ENCODE data around the gene LDB3.
"Not testable (repeated sequence)": the region's sequence is repeated elsewhere in the genome, so short reads cannot be mapped to it uniquely, and the experiment has no call there.

Gene LDB3

DNA sequence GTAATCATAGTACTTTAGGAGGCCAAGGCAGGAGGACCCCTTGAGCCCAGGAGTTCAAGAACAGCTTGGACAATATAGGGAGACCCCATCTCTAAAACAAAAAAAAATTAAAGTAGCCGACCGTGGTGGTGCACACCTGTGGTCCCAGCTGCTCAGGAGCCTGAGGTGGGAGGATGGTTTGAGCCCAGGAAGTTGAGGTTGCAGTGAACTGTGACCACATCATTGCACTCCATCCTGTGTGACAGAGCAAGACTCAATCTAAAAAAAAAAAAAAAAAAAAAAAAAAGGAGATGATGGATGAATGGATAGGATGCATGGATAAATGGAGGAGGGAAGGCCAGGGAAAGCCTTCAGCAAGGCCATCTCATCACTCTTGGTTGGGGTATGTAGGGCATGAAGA, 54.7 kb downstream of the LDB3 start:
- H3K4me1 ChIP-seq (ENCODE audit: control insufficient read depth, insufficient read depth, low read length) = no peaks in the 10 kb centered on the region
- no peak overlapping the region for H3K9ac ChIP-seq (ENCODE audit: low read length)
- H3K9me3 ChIP-seq (ENCODE audit: control insufficient read depth, low read length) = no peaks in the 10 kb centered on the region
- no peaks in the 10 kb centered on the region for H3K36me3 ChIP-seq (ENCODE audit: control insufficient read depth, insufficient read depth, low read length)
- no peak overlapping the region for H3K4me3 ChIP-seq (ENCODE audit: low read length)
- H3K27me3 ChIP-seq (ENCODE audit: control insufficient read depth, insufficient read depth, low read length) = no peaks in the 10 kb centered on the region

GRCh38 chr10:86724445-86724844, 56.1 kb downstream of the LDB3 start:
- Histone ChIP-seq H3K4me3 (ENCODE audit: low read length) (no peak overlapping the region), H3K9me3 (ENCODE audit: control insufficient read depth, low read length) (no peaks in the 10 kb centered on the region), H3K4me1 (ENCODE audit: control insufficient read depth, insufficient read depth, low read length) (no peaks in the 10 kb centered on the region), H3K36me3 (ENCODE audit: control insufficient read depth, insufficient read depth, low read length) (no peaks in the 10 kb centered on the region), H3K9ac (ENCODE audit: low read length) (no peak overlapping the region), H3K27me3 (ENCODE audit: control insufficient read depth, insufficient read depth, low read length) (no peaks in the 10 kb centered on the region)

DNA sequence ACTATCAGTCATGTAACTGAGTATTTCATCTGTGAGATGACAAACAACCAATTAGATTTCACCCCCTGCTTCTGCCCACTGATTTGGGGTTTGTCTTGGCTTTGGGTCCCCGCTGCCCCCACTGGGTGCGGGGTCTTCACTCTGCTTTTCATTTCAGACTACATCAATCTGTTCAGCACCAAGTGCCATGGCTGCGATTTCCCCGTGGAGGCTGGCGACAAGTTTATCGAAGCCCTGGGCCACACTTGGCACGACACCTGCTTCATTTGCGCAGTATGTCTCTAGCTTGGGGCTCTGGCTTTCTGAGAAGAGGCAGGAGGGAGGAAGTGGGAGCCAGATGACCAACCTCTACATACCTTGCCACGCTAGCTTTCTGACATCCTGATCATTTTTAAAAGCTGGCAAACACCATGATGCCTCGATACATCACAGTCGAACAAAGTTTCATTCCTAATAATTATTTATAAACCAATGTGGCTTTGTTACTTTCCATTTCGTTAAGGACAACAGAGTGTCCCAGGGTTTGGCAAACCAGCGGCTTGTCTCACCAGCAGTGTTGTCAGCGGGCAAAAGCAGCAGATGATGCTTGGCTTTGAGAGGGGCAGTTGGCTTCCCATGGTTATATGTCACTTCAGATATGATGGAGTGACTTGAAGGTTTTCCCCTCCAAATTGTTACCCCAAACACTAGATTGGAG, 57.8 kb downstream of the LDB3 start:
- Histone ChIP-seq H3K9ac (ENCODE audit: low read length) (no peak overlapping the region), H3K4me3 (ENCODE audit: low read length) (no peak overlapping the region), H3K27me3 (ENCODE audit: control insufficient read depth, insufficient read depth, low read length) (no peaks in the 10 kb centered on the region), H3K36me3 (ENCODE audit: control insufficient read depth, insufficient read depth, low read length) (no peaks in the 10 kb centered on the region), H3K9me3 (ENCODE audit: control insufficient read depth, low read length) (no peaks in the 10 kb centered on the region), H3K4me1 (ENCODE audit: control insufficient read depth, insufficient read depth, low read length) (no peaks in the 10 kb centered on the region)

DNA sequence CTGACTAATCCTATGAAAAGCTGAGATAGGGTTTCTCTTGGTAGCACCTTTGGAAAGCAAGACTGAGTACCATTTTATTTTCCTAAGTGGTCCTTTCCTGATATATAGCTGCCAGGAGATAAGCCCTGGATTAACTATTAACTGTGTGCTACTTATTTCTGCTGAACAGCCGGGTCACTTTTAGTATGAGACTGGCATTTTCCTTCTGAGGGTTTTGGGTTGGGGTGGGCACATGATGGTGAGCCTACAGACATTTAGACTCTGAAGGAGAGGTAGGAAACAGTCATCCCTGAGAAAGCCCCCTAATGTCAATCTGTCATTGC, 58.3 kb downstream of the LDB3 start:
- Histone ChIP-seq H3K4me1 (ENCODE audit: control insufficient read depth, insufficient read depth, low read length) (no peaks in the 10 kb centered on the region), H3K9me3 (ENCODE audit: control insufficient read depth, low read length) (no peaks in the 10 kb centered on the region), H3K36me3 (ENCODE audit: control insufficient read depth, insufficient read depth, low read length) (no peaks in the 10 kb centered on the region), H3K9ac (ENCODE audit: low read length) (no peak overlapping the region), H3K4me3 (ENCODE audit: low read length) (no peak overlapping the region), H3K27me3 (ENCODE audit: control insufficient read depth, insufficient read depth, low read length) (no peaks in the 10 kb centered on the region)

DNA sequence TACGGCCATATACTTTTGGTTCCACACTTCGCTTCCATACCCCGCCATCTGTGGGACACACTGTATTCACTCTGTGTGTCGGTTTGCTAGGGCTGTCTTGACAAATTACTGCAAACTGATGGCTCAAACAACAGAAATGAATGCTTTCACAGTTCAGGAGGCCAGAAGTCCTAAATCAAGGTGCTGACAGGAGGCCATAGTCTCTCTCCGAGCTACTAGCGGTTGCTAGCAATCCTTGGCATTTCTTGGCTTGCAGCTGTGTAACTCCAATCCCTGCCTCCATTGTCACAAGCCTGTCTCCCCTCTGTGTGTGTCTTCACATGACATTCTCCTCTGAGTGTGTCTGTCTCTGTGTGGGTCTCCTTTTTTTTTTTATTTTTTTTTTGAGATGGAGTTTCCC, 59.2 kb downstream of the LDB3 start:
- Histone ChIP-seq H3K27me3 (ENCODE audit: control insufficient read depth, insufficient read depth, low read length) (no peaks in the 10 kb centered on the region), H3K9me3 (ENCODE audit: control insufficient read depth, low read length) (no peaks in the 10 kb centered on the region), H3K9ac (ENCODE audit: low read length) (no peak overlapping the region), H3K4me3 (ENCODE audit: low read length) (no peak overlapping the region), H3K4me1 (ENCODE audit: control insufficient read depth, insufficient read depth, low read length) (no peaks in the 10 kb centered on the region), H3K36me3 (ENCODE audit: control insufficient read depth, insufficient read depth, low read length) (no peaks in the 10 kb centered on the region)

GRCh38 chr10:86728056-86728455, 59.7 kb downstream of the LDB3 start:
- no peaks in the 10 kb centered on the region for H3K9me3 ChIP-seq (ENCODE audit: control insufficient read depth, low read length)
- H3K4me3 ChIP-seq (ENCODE audit: low read length) = no peak overlapping the region
- H3K4me1 ChIP-seq (ENCODE audit: control insufficient read depth, insufficient read depth, low read length) = no peaks in the 10 kb centered on the region
- no peaks in the 10 kb centered on the region for H3K27me3 ChIP-seq (ENCODE audit: control insufficient read depth, insufficient read depth, low read length)
- H3K36me3 ChIP-seq (ENCODE audit: control insufficient read depth, insufficient read depth, low read length) = no peaks in the 10 kb centered on the region
- H3K9ac ChIP-seq (ENCODE audit: low read length) = no peak overlapping the region

DNA sequence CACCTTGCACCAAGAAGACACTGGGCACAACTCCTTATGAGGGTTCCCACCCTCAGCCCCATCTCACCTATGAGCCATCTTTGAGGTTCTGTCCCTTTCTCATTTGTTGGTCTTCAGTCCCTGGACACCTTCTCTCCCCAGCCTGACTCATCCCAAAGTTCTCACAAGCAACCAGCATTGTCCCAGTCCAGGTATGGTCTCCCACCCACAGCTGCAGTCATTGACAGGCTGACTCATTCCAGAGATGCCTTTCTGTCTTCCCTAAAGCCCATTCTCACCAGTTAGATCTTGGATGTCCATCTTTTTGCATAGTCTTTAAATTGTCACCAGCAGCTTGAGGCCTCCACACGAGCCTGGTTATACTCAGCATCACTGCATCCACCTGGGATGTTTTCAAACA, 61.4 kb downstream of the LDB3 start:
- Histone ChIP-seq H3K9ac (ENCODE audit: low read length) (no peak overlapping the region), H3K4me1 (ENCODE audit: control insufficient read depth, insufficient read depth, low read length) (no peaks in the 10 kb centered on the region), H3K27me3 (ENCODE audit: control insufficient read depth, insufficient read depth, low read length) (no peaks in the 10 kb centered on the region), H3K9me3 (ENCODE audit: control insufficient read depth, low read length) (no peaks in the 10 kb centered on the region), H3K36me3 (ENCODE audit: control insufficient read depth, insufficient read depth, low read length) (no peaks in the 10 kb centered on the region), H3K4me3 (ENCODE audit: low read length) (no peak overlapping the region)

DNA sequence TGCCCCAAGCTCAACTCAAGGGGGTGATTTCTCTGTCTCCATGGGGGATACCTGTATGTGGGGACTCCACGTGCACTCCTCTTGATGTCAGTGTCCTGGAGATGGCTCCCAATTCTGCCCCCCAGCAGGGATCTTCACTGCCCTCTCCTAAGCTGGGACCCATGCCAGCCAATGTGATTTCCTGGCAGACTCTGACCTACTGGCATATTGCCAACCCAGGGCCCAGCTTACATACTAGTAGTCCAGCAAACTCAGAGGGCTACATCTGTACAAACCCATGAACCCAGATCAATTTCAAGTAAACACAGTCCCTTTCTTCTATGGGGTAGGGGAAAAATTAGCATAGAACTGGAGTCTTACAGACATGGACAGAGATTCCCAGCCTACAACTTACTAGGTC, 61.9 kb downstream of the LDB3 start:
- Histone ChIP-seq H3K4me1 (ENCODE audit: control insufficient read depth, insufficient read depth, low read length) (no peaks in the 10 kb centered on the region), H3K4me3 (ENCODE audit: low read length) (no peak overlapping the region), H3K9me3 (ENCODE audit: control insufficient read depth, low read length) (no peaks in the 10 kb centered on the region), H3K9ac (ENCODE audit: low read length) (no peak overlapping the region), H3K36me3 (ENCODE audit: control insufficient read depth, insufficient read depth, low read length) (no peaks in the 10 kb centered on the region), H3K27me3 (ENCODE audit: control insufficient read depth, insufficient read depth, low read length) (no peaks in the 10 kb centered on the region)

GRCh38 chr10:86732771-86733170, 64.5 kb downstream of the LDB3 start:
- H3K4me1 ChIP-seq (ENCODE audit: control insufficient read depth, insufficient read depth, low read length) = no peaks in the 10 kb centered on the region
- no peaks in the 10 kb centered on the region for H3K9me3 ChIP-seq (ENCODE audit: control insufficient read depth, low read length)
- H3K27me3 ChIP-seq (ENCODE audit: control insufficient read depth, insufficient read depth, low read length) = no peaks in the 10 kb centered on the region
- no peaks in the 10 kb centered on the region for H3K36me3 ChIP-seq (ENCODE audit: control insufficient read depth, insufficient read depth, low read length)
- no peak overlapping the region for H3K4me3 ChIP-seq (ENCODE audit: low read length)
- no peak overlapping the region for H3K9ac ChIP-seq (ENCODE audit: low read length)

DNA sequence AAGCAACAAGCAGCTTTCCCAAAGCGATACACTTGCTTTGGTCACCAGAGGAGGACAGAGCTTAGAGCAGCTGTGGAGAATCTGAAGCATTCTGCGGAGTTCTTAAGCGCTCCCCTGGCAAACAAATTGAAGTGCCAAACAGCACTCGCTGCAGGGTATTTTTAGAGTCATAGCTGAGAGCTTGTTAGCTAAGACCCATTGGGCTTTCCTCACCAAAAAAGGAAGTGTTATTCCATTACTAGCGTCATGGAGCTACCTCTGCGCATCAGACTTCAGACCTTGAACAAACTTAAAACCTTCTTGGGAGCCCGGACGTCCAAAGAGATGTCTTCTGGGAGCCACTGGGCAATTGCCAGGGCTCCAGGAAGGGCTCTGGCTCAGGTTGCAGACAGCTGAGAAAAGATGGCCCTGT, 65.0 kb downstream of the LDB3 start:
- Histone ChIP-seq H3K9me3 (ENCODE audit: control insufficient read depth, low read length) (no peaks in the 10 kb centered on the region), H3K27me3 (ENCODE audit: control insufficient read depth, insufficient read depth, low read length) (no peaks in the 10 kb centered on the region), H3K4me3 (ENCODE audit: low read length) (no peak overlapping the region), H3K9ac (ENCODE audit: low read length) (no peak overlapping the region), H3K36me3 (ENCODE audit: control insufficient read depth, insufficient read depth, low read length) (no peaks in the 10 kb centered on the region), H3K4me1 (ENCODE audit: control insufficient read depth, insufficient read depth, low read length) (no peaks in the 10 kb centered on the region)

GRCh38 chr10:86734207-86734988, 66.1 kb downstream of the LDB3 start:
- Histone ChIP-seq H3K27me3 (ENCODE audit: control insufficient read depth, insufficient read depth, low read length) (no peaks in the 10 kb centered on the region), H3K9ac (ENCODE audit: low read length) (no peak overlapping the region), H3K9me3 (ENCODE audit: control insufficient read depth, low read length) (no peaks in the 10 kb centered on the region), H3K4me3 (ENCODE audit: low read length) (no peak overlapping the region), H3K4me1 (ENCODE audit: control insufficient read depth, insufficient read depth, low read length) (no peaks in the 10 kb centered on the region), H3K36me3 (ENCODE audit: control insufficient read depth, insufficient read depth, low read length) (no peaks in the 10 kb centered on the region)

- H3K9ac ChIP-seq (ENCODE audit: low read length); H3K9me3 ChIP-seq (ENCODE audit: control insufficient read depth, low read length); H3K27me3 ChIP-seq (ENCODE audit: control insufficient read depth, insufficient read depth, low read length); H3K4me1 ChIP-seq (ENCODE audit: control insufficient read depth, insufficient read depth, low read length); H3K36me3 ChIP-seq (ENCODE audit: control insufficient read depth, insufficient read depth, low read length); H3K4me3 ChIP-seq (ENCODE audit: low read length): not testable (repeated sequence)
Measured at GRCh38 chr10:86735278-86735677, 67.0 kb downstream of the LDB3 start.
